ENCODE data around the gene SHB. TPM values are rescaled to one million over a fixed set of nuclear protein-coding genes. Genes with fewer than 3 reads are reported as not detected.
A peak's percentile ranks its signal among the peaks of the same experiment; 100 is the strongest.

Gene SHB
- total RNA-seq, 6 experiments from 2014 or later = 12.0 to 43.1 (median 21.9) TPM

- WGBS (ENCODE audit: insufficient coverage, low coverage, low lambda C conversion rate, missing lambda C conversion rate) = 63% methylated on average over 11 of the region's 12 CpGs
- ATAC-seq (no peak), DNase-seq (no peak)
- H3K4me1 ChIP-seq = peaks cover 0 to 85% (median 34%) of the 10 kb centered on the region in 4 donors
- peak overlapping the region in 1 of 3 donors; percentile 13 for H3K27ac ChIP-seq
- H3K9me3 ChIP-seq = no peaks in the 10 kb centered on the region
- H3K36me3 ChIP-seq = no peaks in the 10 kb centered on the region
- no peaks in the 10 kb centered on the region for H3K27me3 ChIP-seq
- TF ChIP-seq POLR2A (IDR thresholded peaks at IDR 0.05) = no peak
- no peak for TF ChIP-seq CTCF (IDR thresholded peaks at IDR 0.05)
- intact Hi-C loops (cut with DNase I) = loop anchor here (10.0 kb wide), 2 partner anchors 48 to 148 kb away; no protein-coding TSS in a partner anchor
- no peak overlapping the region for H3K4me3 ChIP-seq
Observed at GRCh38 chr9:38062498-38063362, 6.3 kb downstream of the SHB start.

- intact Hi-C loops (cut with DNase I) = loop anchor here (10.0 kb wide), 2 partner anchors 47 to 147 kb away; no protein-coding TSS in a partner anchor
- WGBS (ENCODE audit: insufficient coverage, low coverage, low lambda C conversion rate, missing lambda C conversion rate) = 95% methylated on average over 2 of the region's 3 CpGs
- no peak for ATAC-seq
Observed at GRCh38 chr9:38062106-38062497, 6.9 kb downstream of the SHB start.

GRCh38 chr9:38061326-38061977, 7.6 kb downstream of the SHB start:
- TF ChIP-seq POLR2A (IDR thresholded peaks at IDR 0.05) = no peak
- no peak for TF ChIP-seq CTCF (IDR thresholded peaks at IDR 0.05)
- DNase-seq (no peak), ATAC-seq (no peak)
- H3K27me3 ChIP-seq = no peaks in the 10 kb centered on the region
- peak overlapping the region; percentile 70 to 88 (median 75) for H3K27ac ChIP-seq
- H3K36me3 ChIP-seq = no peaks in the 10 kb centered on the region
- peaks cover 0 to 92% (median 36%) of the 10 kb centered on the region in 4 donors for H3K4me1 ChIP-seq
- no peak overlapping the region for H3K4me3 ChIP-seq
- no peaks in the 10 kb centered on the region for H3K9me3 ChIP-seq
- 60% methylated on average over 4 of the region's 6 CpGs for WGBS (ENCODE audit: insufficient coverage, low coverage, low lambda C conversion rate, missing lambda C conversion rate)
- intact Hi-C loops (cut with DNase I) = loop anchor here (10.0 kb wide), 2 partner anchors 47 to 147 kb away; no protein-coding TSS in a partner anchor

More at GRCh38 chr9:38062106-38062497, 6.9 kb downstream of the SHB start:
- Histone ChIP-seq H3K9me3 (no peaks in the 10 kb centered on the region), H3K27ac (peak overlapping the region in 1 of 3 donors; percentile 88), H3K36me3 (no peaks in the 10 kb centered on the region), H3K27me3 (no peaks in the 10 kb centered on the region), H3K4me3 (no peak overlapping the region), H3K4me1 (peaks cover 0 to 91% (median 36%) of the 10 kb centered on the region in 4 donors)
- TF ChIP-seq POLR2A (IDR thresholded peaks at IDR 0.05) = no peak
- TF ChIP-seq CTCF (IDR thresholded peaks at IDR 0.05) = no peak
- no peak for DNase-seq

- 43% methylated on average over 3 of the region's 3 CpGs for WGBS (ENCODE audit: insufficient coverage, low coverage, low lambda C conversion rate, missing lambda C conversion rate)
- intact Hi-C loops (cut with DNase I) = loop anchor here (10.0 kb wide), 2 partner anchors 46 to 146 kb away; no protein-coding TSS in a partner anchor
Observed at GRCh38 chr9:38060681-38061080, 8.3 kb downstream of the SHB start.

More at GRCh38 chr9:38060681-38061080, 8.3 kb downstream of the SHB start:
- Histone ChIP-seq H3K4me1 (peaks cover 0 to 85% (median 38%) of the 10 kb centered on the region in 4 donors), H3K27me3 (no peaks in the 10 kb centered on the region), H3K27ac (peak overlapping the region; percentile 70 to 88 (median 75)), H3K9me3 (no peaks in the 10 kb centered on the region), H3K36me3 (no peaks in the 10 kb centered on the region), H3K4me3 (no peak overlapping the region)
- TF ChIP-seq CTCF (IDR thresholded peaks at IDR 0.05) (no peak), POLR2A (IDR thresholded peaks at IDR 0.05) (peak; percentile 7)
- peak in 1 of 3 donors; percentile 59 for DNase-seq
- ATAC-seq = peak; percentile 42 to 61 (median 57)
